Upper lobe of left lung (tissue), 4 donors: ENCODE results near the gene RETN.

Source experiments
- EP300 ChIP-seq, 4 donors: sonication (generic); formaldehyde crosslinking; IDR thresholded peaks; one replicate each; pipeline ENCODE4 v1.5.1; 2017; ENCODE audit warnings: antibody characterized with exemption in 4 of 4, control low read depth in 2 of 4
- POLR2A ChIP-seq, 4 donors: fragments of 450-650 bp; IDR thresholded peaks; one replicate each; pipeline ENCODE4 v1.5.1; 2016 to 2017; ENCODE audit warnings: antibody characterized with exemption in 4 of 4, mild to moderate bottlenecking in 2 of 4
- POLR2AphosphoS5 ChIP-seq, 2 donors: sonication (generic); formaldehyde crosslinking; IDR thresholded peaks; one replicate each; pipeline ENCODE4 v1.5.1; 2017; ENCODE audit warnings: antibody characterized with exemption in 2 of 2
- TF ChIP-seq, protein P1 (sequence below), 6 experiments: fragments of 450-650 bp in 4 of 6; fragments of 200-600 bp in 2 of 6; sonication (generic) in 2 of 6; IDR thresholded peaks; one replicate each; pipeline ENCODE4 v1.5.1; 2016 to 2019; ENCODE audit warnings: antibody characterized with exemption in 6 of 6

DNA sequence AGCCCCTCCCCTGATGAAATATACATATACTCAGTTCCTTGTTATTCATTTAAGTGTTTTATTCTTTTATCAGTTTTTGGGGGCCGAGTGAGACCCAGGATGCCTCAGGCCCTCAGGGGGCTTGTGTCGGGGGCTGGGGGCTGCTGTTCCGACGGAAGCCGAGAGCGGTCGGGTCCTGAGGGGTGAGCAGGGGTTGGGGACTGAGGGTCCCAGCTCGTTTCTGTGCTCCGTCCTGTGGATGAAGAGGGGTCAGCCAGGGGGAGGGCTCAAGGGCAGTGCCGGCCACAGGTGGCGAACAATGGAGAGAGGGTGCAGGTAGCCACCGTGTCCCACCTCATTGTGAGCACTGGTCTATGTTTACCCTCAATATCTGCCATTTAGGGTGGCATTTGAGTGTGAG lies 37.3 kb upstream of the RETN start:
- TF ChIP-seq, protein P1, sequence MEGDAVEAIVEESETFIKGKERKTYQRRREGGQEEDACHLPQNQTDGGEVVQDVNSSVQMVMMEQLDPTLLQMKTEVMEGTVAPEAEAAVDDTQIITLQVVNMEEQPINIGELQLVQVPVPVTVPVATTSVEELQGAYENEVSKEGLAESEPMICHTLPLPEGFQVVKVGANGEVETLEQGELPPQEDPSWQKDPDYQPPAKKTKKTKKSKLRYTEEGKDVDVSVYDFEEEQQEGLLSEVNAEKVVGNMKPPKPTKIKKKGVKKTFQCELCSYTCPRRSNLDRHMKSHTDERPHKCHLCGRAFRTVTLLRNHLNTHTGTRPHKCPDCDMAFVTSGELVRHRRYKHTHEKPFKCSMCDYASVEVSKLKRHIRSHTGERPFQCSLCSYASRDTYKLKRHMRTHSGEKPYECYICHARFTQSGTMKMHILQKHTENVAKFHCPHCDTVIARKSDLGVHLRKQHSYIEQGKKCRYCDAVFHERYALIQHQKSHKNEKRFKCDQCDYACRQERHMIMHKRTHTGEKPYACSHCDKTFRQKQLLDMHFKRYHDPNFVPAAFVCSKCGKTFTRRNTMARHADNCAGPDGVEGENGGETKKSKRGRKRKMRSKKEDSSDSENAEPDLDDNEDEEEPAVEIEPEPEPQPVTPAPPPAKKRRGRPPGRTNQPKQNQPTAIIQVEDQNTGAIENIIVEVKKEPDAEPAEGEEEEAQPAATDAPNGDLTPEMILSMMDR (IDR thresholded peaks at IDR 0.05), result no peak
- TF ChIP-seq POLR2AphosphoS5 (IDR thresholded peaks at IDR 0.05), result no peak
- TF ChIP-seq POLR2A (IDR thresholded peaks at IDR 0.05), result no peak
- no peak for TF ChIP-seq EP300 (IDR thresholded peaks at IDR 0.05)
